Lower leg skin (tissue), 4 donors: Measurements from ENCODE around the gene ATP6AP1. TPM values are rescaled to one million over a fixed set of nuclear protein-coding genes. Genes with fewer than 3 reads are reported as not detected.
"Not testable (repeated sequence)": the region's sequence is repeated elsewhere in the genome, so short reads cannot be mapped to it uniquely, and the experiment has no call there.

Experiments
- DNase-seq, 2 donors: peaks; one replicate each; pipeline ENCODE4 v3.0.0-alpha.2; 2019; ENCODE audit warnings: low spot score in 2 of 2
- H3K4me3 ChIP-seq: fragments of 200-600 bp; sonication (generic); 2 replicates; pipeline ENCODE4 v1.5.1; 2017; ENCODE audit warnings: mild to moderate bottlenecking, low read depth; ENCODE audit not compliant: poor library complexity, severe bottlenecking
- CTCF ChIP-seq, 3 donors: fragments of 450-650 bp; IDR thresholded peaks; one replicate each; pipeline ENCODE4 v1.5.1; 2016; ENCODE audit warnings: antibody characterized with exemption in 3 of 3, mild to moderate bottlenecking in 3 of 3, moderate library complexity in 2 of 3
- POLR2A ChIP-seq, 2 donors: fragments of 450-650 bp; IDR thresholded peaks; one replicate each; pipeline ENCODE4 v1.6.1; 2016 to 2017; ENCODE audit warnings: antibody characterized with exemption in 2 of 2, mild to moderate bottlenecking in 1 of 2, moderate library complexity in 1 of 2
- WGBS, 2 donors: methylation state at CpG; one replicate each; pipeline ENCODE4 v1.1.5; 2018; 5-methylcytosine and 5-hydroxymethylcytosine counted together
- intact Hi-C: fragments of 100-400 bp; cut with DNase I; formaldehyde crosslinking; loops from one replicate; pipeline ENCODE4 v1.15.0; 2023; ENCODE audit warnings: low total_unique reads
- total RNA-seq, 4 donors: library from RNA; depleted of rRNA; stranded (reverse); fragments of >200 nt; gene quantifications; one replicate each; pipeline ENCODE4 v1.1.0, GENCODE V29; 2016

Gene ATP6AP1
- total RNA-seq, 4 donors from 2014 or later = 71.0 to 93.5 (median 78.4) TPM

DNA sequence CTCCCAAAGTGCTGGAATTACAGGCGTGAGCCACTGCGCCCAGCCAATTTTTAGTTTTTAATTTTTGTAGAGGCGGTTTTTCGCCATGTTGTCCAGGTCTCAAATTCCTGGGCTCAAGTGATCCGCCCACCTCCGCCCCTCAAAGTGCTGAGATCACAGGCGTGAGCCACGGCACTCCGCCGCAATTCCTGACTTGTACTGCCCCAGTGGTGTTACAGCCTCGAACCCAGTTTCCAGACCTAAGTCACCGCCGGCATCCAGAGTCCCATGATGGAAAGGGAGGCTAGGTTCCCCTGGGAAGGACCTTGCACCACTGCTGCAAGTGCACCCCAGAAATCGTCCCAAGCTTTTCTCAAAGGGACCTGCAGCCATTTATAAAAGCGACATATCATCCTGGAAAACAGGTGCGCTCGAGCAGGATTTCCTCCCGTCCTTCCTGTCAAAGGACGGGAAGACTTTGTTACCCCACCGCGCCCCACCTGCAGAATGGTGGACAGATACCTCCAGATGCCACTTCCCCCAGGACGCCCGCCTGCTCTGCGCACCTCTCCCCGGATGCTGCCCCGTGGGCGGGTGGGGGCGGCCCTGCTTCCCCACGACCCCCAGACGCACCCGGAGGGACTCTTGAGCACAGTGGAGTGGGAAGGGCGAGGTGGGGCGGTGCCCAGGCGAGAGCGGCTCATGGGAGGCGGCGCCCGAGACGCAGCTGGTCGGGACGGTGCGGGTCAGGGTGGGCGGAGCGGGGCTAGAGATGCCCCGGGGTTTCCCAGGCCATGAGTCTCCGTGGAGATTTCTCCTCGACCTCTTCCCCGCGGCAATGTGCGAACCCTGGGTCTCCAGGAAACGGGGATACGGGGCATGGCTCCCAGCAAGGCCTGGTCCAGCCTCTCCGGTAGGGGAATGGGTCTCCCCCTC is 31.2 kb upstream of the ATP6AP1 start:
- 29 to 53% methylated on average over 3 to 53 of the region's 53 CpGs for WGBS, 2 donors
- intact Hi-C loops = no loop called here
- H3K4me3 ChIP-seq = peak overlapping the region; percentile 25
- peak; percentile 49 to 94 for DNase-seq
- TF ChIP-seq POLR2A (IDR thresholded peaks at IDR 0.05) (no peak), CTCF (IDR thresholded peaks at IDR 0.05) (no peak)

DNA sequence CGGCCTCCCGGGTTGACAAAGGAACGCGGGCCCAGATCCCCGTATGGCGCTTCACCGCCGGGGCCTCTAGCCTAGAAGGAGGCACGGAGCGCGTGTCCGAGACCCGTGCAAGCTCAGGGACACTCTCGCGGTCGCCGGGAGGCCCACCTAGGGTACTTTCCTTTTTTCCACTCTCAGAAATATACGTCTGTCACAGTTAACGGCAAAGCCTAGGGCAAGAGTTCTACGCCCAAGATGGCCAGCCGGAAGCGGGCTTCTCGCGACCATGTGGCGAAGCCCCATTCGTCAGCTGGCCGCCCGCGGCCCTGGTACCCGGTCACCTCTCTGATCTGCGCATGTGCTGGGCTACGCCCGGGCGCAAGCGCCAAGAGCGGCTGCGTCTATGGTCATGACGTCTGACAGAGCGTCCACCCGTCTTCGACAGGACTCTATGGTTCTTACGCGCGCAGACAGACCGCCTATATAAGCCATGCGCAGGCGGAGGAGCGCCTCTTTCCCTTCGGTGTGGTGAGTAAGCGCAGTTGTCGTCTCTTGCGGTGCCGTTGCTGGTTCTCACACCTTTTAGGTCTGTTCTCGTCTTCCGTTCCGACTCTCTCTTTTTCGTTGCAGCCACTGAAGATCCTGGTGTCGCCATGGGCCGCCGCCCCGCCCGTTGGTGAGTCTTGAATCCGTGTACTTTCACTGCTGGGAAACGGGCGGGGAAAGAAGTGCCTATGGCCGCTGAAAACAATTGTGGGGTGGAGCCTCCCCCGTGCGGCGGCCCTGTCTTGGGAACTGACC is 30.4 kb upstream of the ATP6AP1 start, which contains the start of gene RPL10:
Gene RPL10, plus strand, starts transcription at position 490 of the 780 bp plus-strand sequence. Its CDS starts 143 bp downstream, at position 633.
- DNase-seq = peak; percentile 93 to 98
- intact Hi-C loops = no loop called here
- TF ChIP-seq POLR2A (IDR thresholded peaks at IDR 0.05) (peak in 1 of 2 donors; percentile 88), CTCF (IDR thresholded peaks at IDR 0.05) (no peak)
- peak within 1 kb of the TSS; percentile 53 for H3K4me3 ChIP-seq
- 0 to 52% methylated on average over 12 to 68 of the region's 69 CpGs for WGBS, 2 donors

DNA sequence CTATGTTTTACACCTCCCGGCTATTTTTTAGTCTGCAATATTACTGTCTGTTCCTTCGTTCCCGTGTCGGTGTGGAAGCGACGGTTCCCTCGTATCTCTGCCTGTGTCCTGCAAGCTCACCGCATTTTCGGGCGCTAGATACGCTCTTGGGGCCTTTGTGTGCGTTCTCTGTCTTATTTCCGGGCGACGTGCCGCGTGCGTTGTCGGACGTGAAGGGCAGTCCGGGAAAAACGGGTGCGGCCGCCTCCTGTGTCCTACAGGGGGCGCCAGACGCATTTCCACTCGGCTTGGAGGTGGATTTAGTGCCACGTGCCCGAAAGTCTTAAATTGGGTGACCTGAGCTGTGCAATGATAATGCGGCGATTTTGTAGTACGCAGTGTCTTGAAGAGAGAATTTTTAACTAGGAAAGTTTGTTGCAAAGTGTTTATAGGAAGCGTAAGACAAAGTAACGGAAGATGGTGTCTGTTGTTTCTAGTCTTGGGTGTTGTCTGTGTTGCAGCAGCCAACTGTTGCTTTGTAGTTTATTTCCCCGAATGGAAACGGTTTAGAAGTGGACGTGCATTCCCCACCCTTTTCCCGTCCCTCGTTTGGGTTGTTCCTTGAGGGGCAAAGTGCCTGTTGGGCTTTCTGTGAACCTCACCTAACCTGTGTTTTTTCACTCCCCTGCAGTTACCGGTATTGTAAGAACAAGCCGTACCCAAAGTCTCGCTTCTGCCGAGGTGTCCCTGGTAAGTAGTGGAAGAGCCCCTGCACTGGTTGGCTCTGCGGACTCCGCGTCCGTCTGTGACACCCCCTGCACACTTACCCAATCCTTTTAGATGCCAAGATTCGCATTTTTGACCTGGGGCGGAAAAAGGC is 29.6 kb upstream of the ATP6AP1 start:
- WGBS, 2 donors = 1 to 46% methylated on average over 40 to 49 of the region's 49 CpGs
- intact Hi-C loops = no loop called here
- peak; percentile 84 to 96 for DNase-seq
- H3K4me3 ChIP-seq = peak overlapping the region; percentile 53
- TF ChIP-seq CTCF (IDR thresholded peaks at IDR 0.05) = no peak
- no peak for TF ChIP-seq POLR2A (IDR thresholded peaks at IDR 0.05)

DNA sequence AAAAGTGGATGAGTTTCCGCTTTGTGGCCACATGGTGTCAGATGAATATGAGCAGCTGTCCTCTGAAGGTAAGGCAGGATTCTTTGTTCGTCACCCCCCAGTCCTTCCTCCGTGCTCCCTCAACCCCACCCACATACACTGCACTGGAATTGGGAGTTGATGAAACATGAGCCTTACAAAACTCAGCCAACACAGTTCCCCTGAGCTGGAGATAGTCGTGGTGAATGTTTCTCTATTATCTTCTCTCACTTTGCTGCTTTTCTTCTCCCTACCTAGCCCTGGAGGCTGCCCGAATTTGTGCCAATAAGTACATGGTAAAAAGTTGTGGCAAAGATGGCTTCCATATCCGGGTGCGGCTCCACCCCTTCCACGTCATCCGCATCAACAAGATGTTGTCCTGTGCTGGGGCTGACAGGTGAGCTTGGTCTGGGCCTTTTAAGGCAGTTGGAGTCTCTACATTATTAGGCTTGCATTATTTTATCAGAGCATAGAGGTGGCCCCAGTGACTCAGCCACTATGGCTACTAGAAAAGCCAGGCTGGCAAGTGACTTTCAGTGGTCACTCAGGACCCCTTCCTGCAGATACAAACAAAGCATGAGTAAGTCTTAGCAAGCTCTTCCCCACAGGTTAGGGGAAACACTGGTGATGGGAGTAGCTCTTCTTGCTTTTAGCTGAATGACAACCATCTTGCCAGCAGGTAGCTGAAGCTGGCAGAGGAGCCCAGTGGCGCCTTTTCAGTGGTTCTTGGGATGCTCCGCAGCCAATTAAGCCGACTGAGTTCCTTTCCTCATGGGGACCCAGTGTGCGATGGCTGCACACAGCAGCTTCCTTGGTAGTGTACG is 28.7 kb upstream of the ATP6AP1 start:
- 9 to 60% methylated on average over 9 to 14 of the region's 14 CpGs for WGBS, 2 donors
- peak overlapping the region; percentile 53 for H3K4me3 ChIP-seq
- DNase-seq = no peak
- TF ChIP-seq CTCF (IDR thresholded peaks at IDR 0.05) (no peak), POLR2A (IDR thresholded peaks at IDR 0.05) (no peak)
- intact Hi-C loops = no loop called here

DNA sequence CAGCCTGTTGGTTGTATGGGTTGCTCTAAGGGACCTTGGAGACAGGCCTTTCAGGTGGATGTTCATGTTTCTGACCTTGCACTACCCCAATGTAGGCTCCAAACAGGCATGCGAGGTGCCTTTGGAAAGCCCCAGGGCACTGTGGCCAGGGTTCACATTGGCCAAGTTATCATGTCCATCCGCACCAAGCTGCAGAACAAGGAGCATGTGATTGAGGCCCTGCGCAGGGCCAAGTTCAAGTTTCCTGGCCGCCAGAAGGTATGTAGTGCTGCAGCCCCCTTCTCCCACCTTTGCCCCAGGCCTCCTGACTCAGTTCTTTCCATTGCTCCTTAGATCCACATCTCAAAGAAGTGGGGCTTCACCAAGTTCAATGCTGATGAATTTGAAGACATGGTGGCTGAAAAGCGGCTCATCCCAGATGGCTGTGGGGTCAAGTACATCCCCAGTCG is 28.1 kb upstream of the ATP6AP1 start:
- intact Hi-C loops, DNase-seq, H3K4me3 ChIP-seq: not testable (repeated sequence)
- 71 to 73% methylated on average over 5 to 6 of the region's 6 CpGs for WGBS, 2 donors
